Neuronal stem cell (in vitro differentiated cells): Measurements from ENCODE around the gene PTGIS.

Source experiments
- DNase-seq: peaks from one replicate; pipeline ENCODE4 v3.0.0-alpha.2; 2013; ENCODE audit warnings: low spot score
- H2AFZ ChIP-seq: one replicate; pipeline ENCODE4 v1.6.1; 2013; ENCODE audit warnings: mild to moderate bottlenecking, low read length, inconsistent platforms
- H2AK5ac ChIP-seq: 2 replicates; pipeline ENCODE4 v1.6.1; 2013; ENCODE audit warnings: low read depth, mild to moderate bottlenecking, inconsistent platforms, low read length, moderate library complexity, mixed read lengths
- H2BK120ac ChIP-seq: 2 replicates; pipeline ENCODE4 v1.6.1; 2013; ENCODE audit warnings: low read depth, mild to moderate bottlenecking, inconsistent platforms, low read length, moderate library complexity, mixed read lengths
- H2BK12ac ChIP-seq: one replicate; pipeline ENCODE4 v1.6.1; 2013; ENCODE audit warnings: low read length, inconsistent platforms
- H2BK15ac ChIP-seq: 2 replicates; pipeline ENCODE4 v1.6.1; 2013; ENCODE audit warnings: mild to moderate bottlenecking, low read length, inconsistent platforms, mixed read lengths
- H2BK5ac ChIP-seq: one replicate; pipeline ENCODE4 v1.6.1; 2013; ENCODE audit warnings: inconsistent platforms, mild to moderate bottlenecking, low read length, moderate library complexity
- H3K14ac ChIP-seq: one replicate; pipeline ENCODE4 v1.6.1; 2013; ENCODE audit warnings: low read length, inconsistent platforms
- H3K18ac ChIP-seq: 2 replicates; pipeline ENCODE4 v1.6.1; 2013; ENCODE audit warnings: low read length, inconsistent platforms
- H3K23ac ChIP-seq: 2 replicates; pipeline ENCODE4 v1.6.1; 2013; ENCODE audit warnings: low read depth, mild to moderate bottlenecking, mixed read lengths, low read length, inconsistent platforms; ENCODE audit not compliant: poor library complexity
- H3K27ac ChIP-seq: replicated peaks from 3 replicates; pipeline ENCODE4 v1.5.1; 2013; ENCODE audit warnings: low read length, inconsistent platforms
- H3K27me3 ChIP-seq, 3 experiments: 2 replicates each; pipeline ENCODE4 v1.6.1; 2013; ENCODE audit warnings: low read length in 3 of 3, mild to moderate bottlenecking in 2 of 3, inconsistent platforms in 1 of 3, low read depth in 1 of 3, mixed read lengths in 1 of 3, moderate library complexity in 1 of 3; ENCODE audit not compliant: control insufficient read depth in 3 of 3, insufficient read depth in 3 of 3
- H3K36me3 ChIP-seq, 2 donors: replicated peaks in 1 of 2; 2 replicates each; pipeline ENCODE4 v1.6.1; 2013; ENCODE audit warnings: low read length in 2 of 2; ENCODE audit not compliant: control insufficient read depth in 2 of 2, insufficient read depth in 2 of 2
- H3K4ac ChIP-seq: 2 replicates; pipeline ENCODE4 v1.6.1; 2013; ENCODE audit warnings: inconsistent platforms, mild to moderate bottlenecking, low read length, moderate library complexity
- H3K4me1 ChIP-seq, 2 donors: 1 replicate in 1 of 2; 2 replicates in 1 of 2; pipeline ENCODE4 v1.6.1; 2013; ENCODE audit warnings: low read length in 2 of 2, low read depth in 1 of 2; ENCODE audit not compliant: control insufficient read depth in 2 of 2, insufficient read depth in 1 of 2
- H3K4me2 ChIP-seq: one replicate; pipeline ENCODE4 v1.6.1; 2013; ENCODE audit warnings: mild to moderate bottlenecking, low read length, inconsistent platforms; ENCODE audit not compliant: insufficient read depth, poor library complexity, severe bottlenecking
- H3K4me3 ChIP-seq, 2 donors: 2 replicates each; pipeline ENCODE4 v1.5.1; 2013; ENCODE audit warnings: low read length in 2 of 2, mild to moderate bottlenecking in 2 of 2, inconsistent platforms in 1 of 2, moderate library complexity in 1 of 2
- H3K79me1 ChIP-seq: one replicate; pipeline ENCODE4 v1.6.1; 2013; ENCODE audit warnings: low read depth, mild to moderate bottlenecking, inconsistent platforms, low read length, moderate library complexity
- H3K9ac ChIP-seq: one replicate; pipeline ENCODE4 v1.6.1; 2013; ENCODE audit warnings: mild to moderate bottlenecking, low read depth, low read length, inconsistent platforms; ENCODE audit not compliant: poor library complexity
- H3K9me3 ChIP-seq, 2 donors: replicated peaks in 1 of 2; 2 replicates each; pipeline versions ENCODE3 to v1.6.1; 2013; ENCODE audit warnings: low read length in 2 of 2, mild to moderate bottlenecking in 2 of 2, inconsistent platforms in 1 of 2, low read depth in 1 of 2, mixed read lengths in 1 of 2, moderate library complexity in 1 of 2; ENCODE audit not compliant: control insufficient read depth in 2 of 2, insufficient read depth in 1 of 2
- H4K8ac ChIP-seq: one replicate; pipeline ENCODE4 v1.6.1; 2013; ENCODE audit warnings: low read depth, mild to moderate bottlenecking, inconsistent platforms, low read length, moderate library complexity
- H4K91ac ChIP-seq: one replicate; pipeline ENCODE4 v1.6.1; 2013; ENCODE audit warnings: low read length, low read depth, mild to moderate bottlenecking, inconsistent platforms; ENCODE audit not compliant: poor library complexity
- WGBS, 2 donors: extraction: QIAGEN DNeasy Blood & Tissue Kit; methylation state at CpG; one replicate each; pipeline ENCODE4 v1.1.7; 2013; ENCODE audit warnings: missing lambda C conversion rate in 2 of 2, mixed read lengths in 1 of 2; ENCODE audit not compliant: insufficient read length in 2 of 2, insufficient replicate concordance in 1 of 2; ENCODE audit errors: extremely low coverage in 2 of 2; 5-methylcytosine and 5-hydroxymethylcytosine counted together

Gene PTGIS

GRCh38 chr20:49544535-49544934 lies 23.4 kb downstream of the PTGIS start:
- no peak overlapping the region for H2BK12ac ChIP-seq
- WGBS, 2 donors = no CpG with 5 or more reads among the region's 5 CpGs
- H3K14ac ChIP-seq = no peak overlapping the region
- peaks cover 4 to 5% of the 10 kb centered on the region in 2 donors for H3K4me1 ChIP-seq
- no peak overlapping the region for H2AK5ac ChIP-seq
- no peak overlapping the region for H3K4me3 ChIP-seq
- H2BK5ac ChIP-seq = no peak overlapping the region
- no peak overlapping the region for H3K4me2 ChIP-seq
- H4K91ac ChIP-seq = no peak overlapping the region
- H3K18ac ChIP-seq = no peak overlapping the region
- peaks cover 0 to 2% (median 0%) of the 10 kb centered on the region in 3 experiments for H3K27me3 ChIP-seq
- no peak overlapping the region for H3K27ac ChIP-seq
- no peak overlapping the region for H2BK120ac ChIP-seq
- H3K79me1 ChIP-seq = no peaks in the 10 kb centered on the region
- H4K8ac ChIP-seq = no peak overlapping the region
- H3K9me3 ChIP-seq = peaks cover 9 to 12% of the 10 kb centered on the region in 2 donors
- no peak overlapping the region for H3K9ac ChIP-seq
- DNase-seq = no peak
- no peak overlapping the region for H2BK15ac ChIP-seq
- peaks cover 0 to 67% of the 10 kb centered on the region in 2 donors for H3K36me3 ChIP-seq
- no peak overlapping the region for H3K4ac ChIP-seq
- H2AFZ ChIP-seq = no peak overlapping the region
- no peak overlapping the region for H3K23ac ChIP-seq

- H2AK5ac ChIP-seq = no peak overlapping the region
- no peak overlapping the region for H3K23ac ChIP-seq
- H3K14ac ChIP-seq = no peak overlapping the region
- WGBS, 2 donors = no CpG with 5 or more reads among the region's 10 CpGs
- no peak overlapping the region for H2AFZ ChIP-seq
- no peak overlapping the region for H4K91ac ChIP-seq
- no peak for DNase-seq
- peaks cover 4 to 5% of the 10 kb centered on the region in 2 donors for H3K4me1 ChIP-seq
- no peak overlapping the region for H3K4me3 ChIP-seq
- H3K27me3 ChIP-seq = no peaks in the 10 kb centered on the region
- no peak overlapping the region for H3K27ac ChIP-seq
- peaks cover 0 to 70% of the 10 kb centered on the region in 2 donors for H3K36me3 ChIP-seq
- H2BK5ac ChIP-seq = no peak overlapping the region
- no peak overlapping the region for H2BK120ac ChIP-seq
- H3K79me1 ChIP-seq = no peaks in the 10 kb centered on the region
- no peak overlapping the region for H3K4ac ChIP-seq
- H3K4me2 ChIP-seq = no peak overlapping the region
- H2BK12ac ChIP-seq = no peak overlapping the region
- no peak overlapping the region for H3K9ac ChIP-seq
- H4K8ac ChIP-seq = no peak overlapping the region
- H2BK15ac ChIP-seq = no peak overlapping the region
- no peak overlapping the region for H3K18ac ChIP-seq
- peaks cover 9 to 12% of the 10 kb centered on the region in 2 donors for H3K9me3 ChIP-seq
These were observed 24.0 kb downstream of the PTGIS start for GRCh38 chr20:49543858-49544437.

- no peak overlapping the region for H2BK12ac ChIP-seq
- no peak overlapping the region for H2BK120ac ChIP-seq
- H4K8ac ChIP-seq = no peak overlapping the region
- peaks cover 0 to 68% of the 10 kb centered on the region in 2 donors for H3K36me3 ChIP-seq
- H3K4me1 ChIP-seq = peaks cover 4 to 5% of the 10 kb centered on the region in 2 donors
- H3K4me3 ChIP-seq = no peak overlapping the region
- no peak overlapping the region for H2AK5ac ChIP-seq
- H3K4ac ChIP-seq = no peak overlapping the region
- no CpG with 5 or more reads among the region's 13 CpGs for WGBS, 2 donors
- no peaks in the 10 kb centered on the region for H3K79me1 ChIP-seq
- H3K14ac ChIP-seq = no peak overlapping the region
- no peak overlapping the region for H3K27ac ChIP-seq
- H4K91ac ChIP-seq = no peak overlapping the region
- H3K9ac ChIP-seq = no peak overlapping the region
- peaks cover 9 to 12% of the 10 kb centered on the region in 2 donors for H3K9me3 ChIP-seq
- H3K23ac ChIP-seq = no peak overlapping the region
- no peak overlapping the region for H3K18ac ChIP-seq
- no peak overlapping the region for H2BK5ac ChIP-seq
- no peak for DNase-seq
- no peak overlapping the region for H2BK15ac ChIP-seq
- H3K27me3 ChIP-seq = no peaks in the 10 kb centered on the region
- H3K4me2 ChIP-seq = no peak overlapping the region
- no peak overlapping the region for H2AFZ ChIP-seq
These were observed 24.7 kb downstream of the PTGIS start for GRCh38 chr20:49543071-49543857.

GRCh38 chr20:49542514-49542991 lies 25.4 kb downstream of the PTGIS start:
- Histone ChIP-seq H2BK12ac (no peak overlapping the region), H3K4ac (no peak overlapping the region), H3K36me3 (peaks cover 0 to 63% of the 10 kb centered on the region in 2 donors), H3K4me2 (no peak overlapping the region), H3K14ac (no peak overlapping the region), H3K23ac (no peak overlapping the region), H2AFZ (no peak overlapping the region), H2BK5ac (no peak overlapping the region), H3K4me1 (peaks cover 4 to 5% of the 10 kb centered on the region in 2 donors), H4K91ac (no peak overlapping the region), H4K8ac (no peak overlapping the region), H2AK5ac (no peak overlapping the region), H3K27ac (no peak overlapping the region), H2BK15ac (no peak overlapping the region), H3K9ac (no peak overlapping the region), H3K9me3 (peaks cover 8 to 9% of the 10 kb centered on the region in 2 donors), H3K4me3 (no peak overlapping the region), H3K27me3 (no peaks in the 10 kb centered on the region), H3K18ac (no peak overlapping the region), H3K79me1 (no peaks in the 10 kb centered on the region), H2BK120ac (no peak overlapping the region)
- no peak for DNase-seq
- whole genome bisulfite sequencing, 2 donors = no CpG with 5 or more reads among the region's 4 CpGs
